ENCODE data around the gene PSPH. TPM values are rescaled to one million over a fixed set of nuclear protein-coding genes. Genes with fewer than 3 reads are reported as not detected.

Gene PSPH
- total RNA-seq, 1 experiment from 2014 or later = 50.7 TPM

DNA sequence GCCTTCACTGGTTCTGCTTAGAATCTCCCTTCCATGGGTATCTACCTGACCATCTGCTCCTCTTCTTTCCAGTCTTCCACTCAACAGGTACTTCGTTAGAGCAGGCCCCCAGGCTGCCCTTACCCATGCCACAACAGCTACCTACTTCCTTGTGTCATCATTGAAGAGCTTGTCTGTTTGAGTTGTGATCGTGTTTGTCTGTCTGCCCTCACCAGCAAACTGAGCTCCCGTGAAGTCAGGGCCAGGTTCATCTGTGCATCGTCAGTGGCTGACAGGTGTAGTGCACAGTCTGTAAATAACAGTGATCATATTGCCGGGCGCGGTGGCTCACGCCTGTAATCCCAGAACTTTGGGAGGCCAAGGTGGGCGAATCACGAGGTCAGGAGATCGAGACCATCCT, 81.9 kb downstream of the PSPH start:
- ATAC-seq (no peak), DNase-seq (ENCODE audit: low read depth, low spot score) (no peak)
- H3K27ac ChIP-seq (ENCODE audit: low read depth, low read length) = no peak overlapping the region
- ChIA-PET RAD21 (ENCODE audit: low non-redundant PET in 1 of 2, low total read pairs in 2 of 2, uncharacterized antibody in 2 of 2, unreplicated experiment in 2 of 2) (no interaction called here), CTCF (interaction anchor here (0.6 kb wide), 1 partner anchor 95 kb away, joined by 3 read pairs; no protein-coding TSS in a partner anchor), POLR2A (no interaction called here)
- peaks cover 72% of the 10 kb centered on the region for H3K79me2 ChIP-seq (ENCODE audit: insufficient read depth, low read length)
- H3K9me3 ChIP-seq (ENCODE audit: control insufficient read depth in 1 of 2, insufficient read depth in 1 of 2, low read depth in 1 of 2, low read length in 2 of 2) = no peaks in the 10 kb centered on the region
- no peak overlapping the region for H2AFZ ChIP-seq (ENCODE audit: low read depth, low read length, poor library complexity, severe bottlenecking)
- no peaks in the 10 kb centered on the region for H3K36me3 ChIP-seq (ENCODE audit: control insufficient read depth in 1 of 2, insufficient read depth in 2 of 2, low read length in 2 of 2)
- H3K4me1 ChIP-seq (ENCODE audit: control insufficient read depth in 1 of 2, insufficient read depth in 2 of 2, low read length in 2 of 2) = peaks cover 0 to 10% of the 10 kb centered on the region in 2 experiments; a peak in 2 of 4 replicates
- no peak overlapping the region for H3K4me2 ChIP-seq (ENCODE audit: low read length)
- intact Hi-C loops (cut with micrococcal nuclease) = loop anchor here (10.0 kb wide), 1 partner anchor 225 kb away; no protein-coding TSS in a partner anchor
- TF ChIP-seq, protein P1, sequence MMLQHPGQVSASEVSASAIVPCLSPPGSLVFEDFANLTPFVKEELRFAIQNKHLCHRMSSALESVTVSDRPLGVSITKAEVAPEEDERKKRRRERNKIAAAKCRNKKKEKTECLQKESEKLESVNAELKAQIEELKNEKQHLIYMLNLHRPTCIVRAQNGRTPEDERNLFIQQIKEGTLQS (IDR thresholded peaks at IDR 0.05) = no peak
- no peaks in the 10 kb centered on the region for H3K9me2 ChIP-seq (ENCODE audit: insufficient read depth)
- H3K4me3 ChIP-seq (replicated peaks in 1 of 2; ENCODE audit: low read depth in 1 of 2, low read length in 2 of 2) = no peak overlapping the region
- no peaks in the 10 kb centered on the region for H3K27me3 ChIP-seq (ENCODE audit: insufficient read depth, low read length)
- no peaks in the 10 kb centered on the region for H4K20me1 ChIP-seq (ENCODE audit: insufficient read depth)
- BruUV-seq (replicated peaks) = no TSS peak
- no peak overlapping the region for H3K9ac ChIP-seq (ENCODE audit: low read length)

DNA sequence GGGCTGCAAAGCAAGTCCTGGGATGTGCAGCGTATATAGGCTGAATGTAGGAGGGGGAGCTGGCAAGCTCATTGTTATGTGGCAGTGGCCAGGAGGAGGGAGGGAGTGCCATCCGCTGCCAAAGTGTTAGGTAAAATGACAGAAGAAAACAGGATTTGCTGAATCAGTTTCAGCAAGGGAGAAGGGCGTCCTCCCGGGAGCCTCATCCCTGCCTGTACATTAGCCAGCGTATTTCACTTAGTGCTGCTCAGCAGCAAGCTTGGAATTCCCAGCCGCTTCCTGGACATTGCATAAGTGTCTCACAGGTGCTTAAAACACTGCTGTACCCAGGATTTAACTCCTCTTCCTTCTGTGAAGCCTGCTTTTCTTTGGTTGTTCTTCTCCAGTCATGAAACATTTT, 84.4 kb downstream of the PSPH start:
- ChIA-PET RAD21 (ENCODE audit: low non-redundant PET in 1 of 2, low total read pairs in 2 of 2, uncharacterized antibody in 2 of 2, unreplicated experiment in 2 of 2) (no interaction called here), POLR2A (no interaction called here), CTCF (no interaction called here)
- Histone ChIP-seq H3K9ac (ENCODE audit: low read length) (no peak overlapping the region), H2AFZ (ENCODE audit: low read depth, low read length, poor library complexity, severe bottlenecking) (no peak overlapping the region), H3K79me2 (ENCODE audit: insufficient read depth, low read length) (peaks cover 56% of the 10 kb centered on the region), H3K9me3 (ENCODE audit: control insufficient read depth in 1 of 2, insufficient read depth in 1 of 2, low read depth in 1 of 2, low read length in 2 of 2) (no peaks in the 10 kb centered on the region), H3K4me1 (ENCODE audit: control insufficient read depth in 1 of 2, insufficient read depth in 2 of 2, low read length in 2 of 2) (peaks cover 9 to 18% of the 10 kb centered on the region in 2 experiments), H3K36me3 (ENCODE audit: control insufficient read depth in 1 of 2, insufficient read depth in 2 of 2, low read length in 2 of 2) (no peaks in the 10 kb centered on the region), H3K4me3 (replicated peaks in 1 of 2; ENCODE audit: low read depth in 1 of 2, low read length in 2 of 2) (no peak overlapping the region), H3K27me3 (ENCODE audit: insufficient read depth, low read length) (no peaks in the 10 kb centered on the region), H3K9me2 (ENCODE audit: insufficient read depth) (no peaks in the 10 kb centered on the region), H3K4me2 (ENCODE audit: low read length) (no peak overlapping the region), H4K20me1 (ENCODE audit: insufficient read depth) (no peaks in the 10 kb centered on the region), H3K27ac (ENCODE audit: low read depth, low read length) (no peak overlapping the region)
- BruUV-seq (replicated peaks) = no TSS peak
- intact Hi-C loops (cut with micrococcal nuclease) = loop anchor here (10.0 kb wide), 1 partner anchor 222 kb away; no protein-coding TSS in a partner anchor
- ATAC-seq (no peak), DNase-seq (ENCODE audit: low read depth, low spot score) (no peak)
- no peak for TF ChIP-seq POLR2AphosphoS5 (IDR thresholded peaks at IDR 0.05; ENCODE audit: low read depth, low read length)
- TF ChIP-seq JUND (IDR thresholded peaks at IDR 0.05) = no peak
- no peak for TF ChIP-seq EZH2 (IDR thresholded peaks at IDR 0.05)
- TF ChIP-seq ZNF274 (IDR thresholded peaks at IDR 0.05; ENCODE audit: low read depth, low read length) = no peak
- TF ChIP-seq FOSL1 (IDR thresholded peaks at IDR 0.05; ENCODE audit: low read depth) = no peak
- no peak for TF ChIP-seq CBX3 (IDR thresholded peaks at IDR 0.05; ENCODE audit: low read depth)
- no peak for TF ChIP-seq EZH2phosphoT487 (IDR thresholded peaks at IDR 0.05; ENCODE audit: borderline replicate concordance)
- no peak for TF ChIP-seq RAD21 (IDR thresholded peaks at IDR 0.05; ENCODE audit: low read depth)
- TF ChIP-seq, protein P1 (IDR thresholded peaks at IDR 0.05) = no peak
- no peak for TF ChIP-seq YY1 (IDR thresholded peaks at IDR 0.05; ENCODE audit: extremely low read depth, insufficient replicate concordance, low read depth, low read length)
- no peak for TF ChIP-seq CEBPB (IDR thresholded peaks at IDR 0.05; ENCODE audit: low read depth)
- TF ChIP-seq TCF7L2 (IDR thresholded peaks at IDR 0.05; ENCODE audit: borderline replicate concordance, extremely low read depth, insufficient read depth, insufficient read length) = no peak
- TF ChIP-seq, protein P2, sequence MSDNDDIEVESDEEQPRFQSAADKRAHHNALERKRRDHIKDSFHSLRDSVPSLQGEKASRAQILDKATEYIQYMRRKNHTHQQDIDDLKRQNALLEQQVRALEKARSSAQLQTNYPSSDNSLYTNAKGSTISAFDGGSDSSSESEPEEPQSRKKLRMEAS (IDR thresholded peaks at IDR 0.05) = no peak
- TF ChIP-seq SP1 (IDR thresholded peaks at IDR 0.05; ENCODE audit: low read depth) = no peak
- TF ChIP-seq SRF (IDR thresholded peaks at IDR 0.05; ENCODE audit: low read depth) = no peak
- TF ChIP-seq ELF1 (IDR thresholded peaks at IDR 0.05; ENCODE audit: borderline replicate concordance, low read depth) = no peak
